Fibroblast of skin of right biceps (primary cell): ENCODE results near the gene DAB2IP.
"Not testable (repeated sequence)": the region's sequence is repeated elsewhere in the genome, so short reads cannot be mapped to it uniquely, and the experiment has no call there.

Source experiments
- DNase-seq: peaks from one replicate; pipeline ENCODE4 v3.0.0-alpha.2; 2013

The DAB2IP gene

DNA sequence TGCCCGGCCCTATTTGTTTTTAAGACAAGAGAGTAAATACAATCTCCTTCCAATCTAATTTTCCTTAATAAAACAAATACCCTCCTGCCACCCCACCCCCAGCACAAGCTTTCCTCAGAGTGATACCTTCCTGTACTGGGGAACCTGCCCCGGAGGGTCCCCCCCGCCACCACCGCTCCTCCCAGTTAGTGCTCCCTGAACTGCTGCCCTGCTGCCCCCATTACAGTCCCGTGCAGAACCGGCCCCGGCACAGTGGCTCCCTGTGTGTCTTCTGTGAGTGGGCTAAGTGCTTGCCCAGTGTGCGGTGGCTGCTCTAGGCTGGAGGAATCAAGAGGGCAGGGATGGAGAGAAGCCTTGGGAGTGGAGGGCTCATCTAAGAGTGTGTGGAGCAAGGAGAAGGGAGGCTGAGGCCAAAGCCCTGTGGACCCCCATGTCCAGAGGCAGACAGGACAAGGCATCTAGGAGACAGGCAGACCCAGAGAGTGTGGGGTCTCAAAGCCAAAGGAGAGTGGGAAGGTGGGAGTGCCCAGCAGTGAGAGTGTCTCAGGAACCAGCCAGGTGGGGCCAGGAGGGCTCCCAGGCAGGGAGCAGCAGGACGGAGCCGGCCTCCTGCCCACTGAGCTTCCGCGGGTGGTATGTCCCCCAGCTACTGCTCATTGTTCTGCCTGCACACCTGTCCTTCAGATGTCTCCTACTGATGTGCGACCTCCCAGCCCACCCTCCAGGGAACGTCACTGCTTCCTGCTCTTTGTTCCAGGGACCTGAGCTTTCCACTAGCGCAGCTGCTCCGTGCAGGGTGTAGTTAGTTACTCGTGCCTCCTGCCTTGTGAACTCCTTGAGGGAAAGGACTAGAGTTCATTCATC is 129.0 kb downstream of the DAB2IP start:
- no peak for DNase-seq

- DNase-seq: no peak
These were observed 129.7 kb downstream of the DAB2IP start for GRCh38 chr9:121781145-121781548.

- DNase-seq: no peak
These were observed 130.4 kb downstream of the DAB2IP start for GRCh38 chr9:121781701-121782464.

GRCh38 chr9:121782514-121783110 is 131.2 kb downstream of the DAB2IP start:
- no peak for DNase-seq

DNA sequence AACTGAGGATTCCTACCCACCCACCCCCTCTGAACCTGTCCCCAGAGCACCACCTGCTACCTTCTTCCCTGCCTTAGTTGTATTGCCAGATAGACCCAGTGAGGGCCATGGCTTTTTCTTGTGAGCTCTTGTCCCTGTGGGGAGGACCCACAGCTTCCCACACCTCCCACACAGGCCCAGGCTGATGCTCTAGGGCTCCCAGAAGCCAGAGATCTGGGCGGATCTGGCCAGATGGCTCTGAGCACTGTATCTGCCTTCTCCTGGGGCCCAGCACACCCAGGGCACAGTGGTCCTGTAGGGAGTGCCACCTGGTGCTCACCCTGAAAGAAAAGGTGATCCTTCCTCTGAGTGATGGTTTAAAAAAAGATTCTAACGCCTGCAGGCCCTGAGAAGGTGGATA is 131.7 kb downstream of the DAB2IP start:
- DNase-seq: no peak

GRCh38 chr9:121783521-121784507 is 132.4 kb downstream of the DAB2IP start:
- no peak for DNase-seq

- DNase-seq: no peak
These were observed 133.4 kb downstream of the DAB2IP start for GRCh38 chr9:121784731-121785411.

GRCh38 chr9:121785673-121786542 is 134.5 kb downstream of the DAB2IP start:
- no peak for DNase-seq

GRCh38 chr9:121786543-121786948 is 135.1 kb downstream of the DAB2IP start:
- no peak for DNase-seq

DNA sequence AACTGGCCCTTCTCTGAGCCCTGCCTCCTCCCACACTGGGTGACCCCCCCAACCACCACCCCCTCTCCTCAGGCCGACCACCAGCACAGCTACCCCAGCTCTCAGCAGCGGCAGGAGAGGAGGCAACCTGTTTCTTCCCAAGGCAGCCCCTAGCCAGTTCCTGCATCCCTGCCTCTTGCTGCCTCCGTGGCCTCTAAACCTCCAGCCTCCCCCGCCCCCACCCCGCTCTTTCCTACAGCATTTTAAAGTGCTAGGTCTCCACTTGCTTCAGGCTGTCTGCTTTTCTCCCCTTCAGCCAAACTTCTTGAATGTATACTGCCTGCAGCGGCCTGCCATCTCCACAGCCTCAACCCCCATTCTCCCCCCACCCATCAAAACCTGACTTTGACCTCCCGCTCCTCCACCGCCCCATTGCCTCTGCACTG is 135.6 kb downstream of the DAB2IP start:
- no peak for DNase-seq

DNA sequence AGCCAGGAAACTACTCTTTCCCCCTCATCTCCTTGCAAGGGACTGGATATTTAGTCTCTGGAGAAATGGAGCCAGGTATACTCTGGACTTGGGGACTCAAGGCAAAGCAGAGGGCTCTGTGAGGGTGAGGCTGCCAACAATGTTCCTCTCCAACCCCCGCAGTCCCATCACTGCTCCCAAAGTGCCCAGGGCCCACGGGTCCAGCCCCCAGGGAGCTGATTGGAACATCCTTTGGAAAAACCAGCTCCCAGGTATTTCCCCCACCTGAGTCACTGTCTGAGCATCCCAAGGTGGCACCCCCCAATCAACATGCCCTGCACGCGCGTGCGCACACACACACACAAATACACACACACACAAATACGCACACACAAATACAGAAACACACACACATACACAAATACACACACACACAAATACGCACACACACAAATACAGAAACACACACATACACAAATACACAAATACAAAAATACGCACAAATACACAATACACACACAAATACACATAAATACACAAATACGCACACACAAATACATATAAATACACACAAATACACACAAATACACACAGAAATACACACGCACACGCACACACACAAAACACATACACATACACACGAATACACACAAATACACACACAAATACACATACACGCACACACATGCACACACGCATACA is 137.4 kb downstream of the DAB2IP start:
- DNase-seq: no peak

GRCh38 chr9:121790841-121791240 is 139.4 kb downstream of the DAB2IP start:
- DNase-seq: no peak

DNA sequence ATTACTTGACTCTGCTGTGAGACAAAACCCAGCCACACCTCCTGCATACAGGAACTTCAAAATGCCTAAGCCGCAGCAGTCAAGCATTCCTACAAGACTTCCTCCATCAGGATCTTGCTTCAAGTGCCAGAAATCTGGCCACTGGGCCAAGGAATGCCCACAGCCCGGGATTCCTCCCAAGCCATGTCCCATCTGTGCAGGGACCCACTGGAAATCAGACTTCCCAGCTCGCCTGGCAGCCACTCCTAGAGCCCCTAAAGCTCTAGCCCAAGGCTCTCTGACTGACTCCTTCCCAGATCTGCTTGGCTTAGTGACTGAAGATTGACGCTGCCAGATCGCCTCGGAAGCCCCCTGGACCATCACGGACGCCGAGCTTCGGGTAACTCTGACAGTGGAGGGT is 141.0 kb downstream of the DAB2IP start:
- not testable (repeated sequence) for DNase-seq

- not testable (repeated sequence) for DNase-seq
These were observed 142.9 kb downstream of the DAB2IP start for GRCh38 chr9:121794334-121794733.

GRCh38 chr9:121797081-121797480 is 145.6 kb downstream of the DAB2IP start:
- no peak for DNase-seq

DNA sequence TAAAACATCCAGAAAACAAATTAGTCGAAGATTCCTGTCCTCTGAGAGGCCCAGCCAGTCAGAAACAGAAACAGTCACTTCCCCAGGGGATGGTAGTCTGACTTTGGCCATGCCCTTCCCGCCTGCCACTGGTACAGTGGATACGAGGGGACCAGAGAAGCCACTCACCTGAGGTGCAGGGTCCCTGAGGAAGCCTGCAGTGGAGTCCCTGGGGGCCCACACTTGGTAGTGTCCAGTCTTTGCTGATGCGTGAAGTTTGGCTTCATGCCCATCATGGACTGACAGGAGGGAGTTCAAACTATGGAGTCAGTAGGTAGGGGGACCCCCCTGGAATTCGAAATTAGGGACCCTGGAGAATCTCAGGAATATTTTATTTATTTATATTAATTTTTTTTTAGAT is 147.5 kb downstream of the DAB2IP start:
- DNase-seq: no peak

GRCh38 chr9:121800376-121800775 is 148.9 kb downstream of the DAB2IP start:
- no peak for DNase-seq

GRCh38 chr9:121801579-121801978 is 150.1 kb downstream of the DAB2IP start:
- no peak for DNase-seq

DNA sequence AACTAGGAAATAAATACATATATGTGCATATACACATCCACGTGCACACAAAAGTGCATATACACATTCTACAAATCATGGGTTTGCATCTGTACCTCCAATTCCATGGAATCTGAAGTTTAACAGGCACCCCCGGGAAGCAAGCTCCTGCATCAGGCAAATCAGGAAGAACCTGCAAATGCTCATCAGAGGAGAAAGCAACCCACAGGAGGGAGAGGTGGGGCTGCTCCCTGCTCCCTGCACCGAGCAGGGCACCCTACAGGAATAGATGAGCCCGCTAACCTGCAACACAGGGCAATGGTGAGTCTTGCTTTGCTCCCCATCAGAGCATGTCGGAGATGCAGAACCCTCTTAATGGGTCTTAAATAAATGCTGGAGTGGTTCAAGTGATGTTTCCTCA is 151.3 kb downstream of the DAB2IP start:
- no peak for DNase-seq
